Neural progenitor cell (in vitro differentiated cells): Measurements from ENCODE around the gene POLG2. TPM values are rescaled to one million over a fixed set of nuclear protein-coding genes. Genes with fewer than 3 reads are reported as not detected.

Experiments used
- DNase-seq: peaks from one replicate; pipeline ENCODE4 v3.0.0-alpha.2; 2016; ENCODE audit warnings: low spot score
- H2AFZ ChIP-seq: fragments of 200-600 bp; sonication (generic); replicated peaks from 2 replicates; pipeline ENCODE4 v1.6.1; 2016; ENCODE audit warnings: antibody characterized with exemption
- H3F3A ChIP-seq: fragments of 200-600 bp; sonication (generic); 2 replicates; pipeline ENCODE4 v1.6.1; 2016; ENCODE audit warnings: antibody characterized with exemption, low read depth
- H3K27ac ChIP-seq: fragments of 200-600 bp; sonication (generic); 2 replicates; pipeline ENCODE4 v1.5.1; 2016; ENCODE audit warnings: mild to moderate bottlenecking
- H3K27me3 ChIP-seq: fragments of 200-600 bp; sonication (generic); 2 replicates; pipeline ENCODE4 v1.6.1; 2016; ENCODE audit warnings: mild to moderate bottlenecking, moderate library complexity
- H3K36me3 ChIP-seq: fragments of 200-600 bp; sonication (generic); 2 replicates; pipeline ENCODE4 v1.5.1; 2016
- H3K4me1 ChIP-seq: fragments of 200-600 bp; sonication (generic); 2 replicates; pipeline ENCODE4 v1.6.1; 2016; ENCODE audit warnings: mixed run types
- H3K4me2 ChIP-seq: fragments of 200-600 bp; sonication (generic); 2 replicates; pipeline ENCODE4 v1.6.1; 2016
- H3K4me3 ChIP-seq: fragments of 200-600 bp; sonication (generic); 2 replicates; pipeline ENCODE4 v1.5.1; 2016
- H3K79me2 ChIP-seq: fragments of 200-600 bp; sonication (generic); 2 replicates; pipeline ENCODE4 v1.6.1; 2016; ENCODE audit warnings: low read depth
- H3K9ac ChIP-seq: fragments of 200-600 bp; sonication (generic); 2 replicates; pipeline ENCODE4 v1.6.1; 2016
- H3K9me3 ChIP-seq: fragments of 200-600 bp; sonication (generic); 2 replicates; pipeline ENCODE4 v1.5.1; 2016; ENCODE audit warnings: low read depth
- H4K20me1 ChIP-seq: fragments of 200-600 bp; sonication (generic); 2 replicates; pipeline ENCODE4 v1.6.1; 2016; ENCODE audit warnings: low read depth
- H3K27ac Mint-ChIP-seq: 3 replicates; pipeline ENCODE4 v1.8.0; 2021; ENCODE audit warnings: mixed read lengths
- H3K27me3 Mint-ChIP-seq: 2 replicates; pipeline ENCODE4 v1.8.0; 2022; ENCODE audit warnings: low read depth, mild to moderate bottlenecking, inconsistent platforms, moderate library complexity, mixed read lengths; ENCODE audit not compliant: insufficient read depth
- H3K36me3 Mint-ChIP-seq: 3 replicates; pipeline ENCODE4 v1.8.0; 2021; ENCODE audit warnings: mixed read lengths
- H3K4me1 Mint-ChIP-seq: 3 replicates; pipeline ENCODE4 v1.8.0; 2021; ENCODE audit warnings: mixed read lengths
- H3K4me3 Mint-ChIP-seq: 3 replicates; pipeline ENCODE4 v1.8.0; 2021; ENCODE audit warnings: mild to moderate bottlenecking, moderate library complexity, mixed read lengths
- H3K9me3 Mint-ChIP-seq: 3 replicates; pipeline ENCODE4 v1.8.0; 2020; ENCODE audit warnings: mixed read lengths
- CTCF ChIP-seq: fragments of 200-600 bp; sonication (generic); IDR thresholded peaks from 2 replicates; pipeline ENCODE4 v1.5.1; 2017; ENCODE audit warnings: antibody characterized with exemption, mild to moderate bottlenecking
- EZH2 ChIP-seq: fragments of 200-600 bp; sonication (generic); IDR thresholded peaks from 2 replicates; pipeline ENCODE4 v1.6.1; 2017; ENCODE audit warnings: antibody characterized with exemption, mild to moderate bottlenecking, moderate library complexity
- EZH2phosphoT487 ChIP-seq: fragments of 200-600 bp; sonication (generic); IDR thresholded peaks from 2 replicates; pipeline ENCODE4 v1.6.1; 2017; ENCODE audit warnings: antibody characterized with exemption
- total RNA-seq: library from RNA; depleted of rRNA; stranded (reverse); fragments of >200 nt; gene quantifications from 2 replicates; pipeline ENCODE4 v1.2.3, GENCODE V29; 2015; ENCODE audit warnings: low replicate concordance

Gene POLG2
- total RNA-seq, 1 donor from 2014 or later, result 33.9 TPM

- H3K4me3 ChIP-seq, result no peak overlapping the region
- H3K27me3 ChIP-seq, result no peaks in the 10 kb centered on the region
- Mint-ChIP-seq H3K4me1 (no peaks in the 10 kb centered on the region), H3K27me3 (no peaks in the 10 kb centered on the region), H3K4me3 (no peak overlapping the region), H3K27ac (no peak overlapping the region), H3K9me3 (no peaks in the 10 kb centered on the region), H3K36me3 (no peaks in the 10 kb centered on the region)
- no peak overlapping the region for H2AFZ ChIP-seq
- TF ChIP-seq EZH2 (no peak), EZH2phosphoT487 (no peak), CTCF (no peak)
- H3K36me3 ChIP-seq, result peaks cover 7% of the 10 kb centered on the region
- no peak for DNase-seq
- no peak overlapping the region for H3K27ac ChIP-seq
- H3K4me1 ChIP-seq, result no peaks in the 10 kb centered on the region
- H3F3A ChIP-seq, result no peaks in the 10 kb centered on the region
- H3K9ac ChIP-seq, result no peak overlapping the region
- no peaks in the 10 kb centered on the region for H4K20me1 ChIP-seq
- no peaks in the 10 kb centered on the region for H3K79me2 ChIP-seq
- no peaks in the 10 kb centered on the region for H3K9me3 ChIP-seq
- H3K4me2 ChIP-seq, result no peak overlapping the region
Measured at GRCh38 chr17:64480951-64481350, 15.9 kb downstream of the POLG2 start.

- H3K27ac Mint-ChIP-seq, result no peak overlapping the region
Measured at GRCh38 chr17:64477849-64478248, 19.0 kb downstream of the POLG2 start.

GRCh38 chr17:64472564-64472963 is 24.3 kb downstream of the POLG2 start:
- no peaks in the 10 kb centered on the region for H3K36me3 Mint-ChIP-seq
- no peaks in the 10 kb centered on the region for H3K9me3 Mint-ChIP-seq
- Histone ChIP-seq H3K4me1 (peaks cover 10% of the 10 kb centered on the region), H3K27me3 (no peaks in the 10 kb centered on the region), H2AFZ (no peak overlapping the region), H3K79me2 (no peaks in the 10 kb centered on the region), H3F3A (peaks cover 21% of the 10 kb centered on the region), H4K20me1 (no peaks in the 10 kb centered on the region), H3K4me2 (no peak overlapping the region), H3K9ac (no peak overlapping the region), H3K4me3 (no peak overlapping the region), H3K9me3 (no peaks in the 10 kb centered on the region), H3K27ac (no peak overlapping the region), H3K36me3 (no peaks in the 10 kb centered on the region)
- H3K4me3 Mint-ChIP-seq, result no peak overlapping the region
- H3K4me1 Mint-ChIP-seq, result peaks cover 5% of the 10 kb centered on the region
- TF ChIP-seq EZH2 (no peak), CTCF (no peak), EZH2phosphoT487 (no peak)
- H3K27ac Mint-ChIP-seq, result no peak overlapping the region
- H3K27me3 Mint-ChIP-seq, result no peaks in the 10 kb centered on the region
- no peak for DNase-seq

More at GRCh38 chr17:64477849-64478248, 19.0 kb downstream of the POLG2 start:
- H2AFZ ChIP-seq, result no peak overlapping the region
- H3K9ac ChIP-seq, result no peak overlapping the region
- no peak overlapping the region for H3K4me2 ChIP-seq
- no peak overlapping the region for H3K4me3 Mint-ChIP-seq
- no peaks in the 10 kb centered on the region for H3K27me3 Mint-ChIP-seq
- H3K36me3 Mint-ChIP-seq, result no peaks in the 10 kb centered on the region
- peaks cover 4% of the 10 kb centered on the region for H3K36me3 ChIP-seq
- no peaks in the 10 kb centered on the region for H3F3A ChIP-seq
- no peak for DNase-seq
- H3K79me2 ChIP-seq, result no peaks in the 10 kb centered on the region
- no peaks in the 10 kb centered on the region for H3K4me1 Mint-ChIP-seq
- no peaks in the 10 kb centered on the region for H3K9me3 ChIP-seq
- TF ChIP-seq CTCF (no peak), EZH2 (no peak), EZH2phosphoT487 (no peak)
- H3K9me3 Mint-ChIP-seq, result no peaks in the 10 kb centered on the region
- H3K27ac ChIP-seq, result no peak overlapping the region
- no peaks in the 10 kb centered on the region for H3K27me3 ChIP-seq
- no peaks in the 10 kb centered on the region for H4K20me1 ChIP-seq
- H3K4me1 ChIP-seq, result no peaks in the 10 kb centered on the region
- H3K4me3 ChIP-seq, result no peak overlapping the region
